GM18951 (cell line): Measurements from ENCODE around the gene DCP2.

Source experiments
- POLR2A ChIP-seq: IDR thresholded peaks from 4 replicates; pipeline ENCODE4 v1.6.1; 2011; ENCODE audit warnings: mild to moderate bottlenecking; ENCODE audit not compliant: insufficient read length, insufficient read depth; ENCODE audit errors: extremely low read depth
- in situ Hi-C: fragments of 300-500 bp; cut with MboI; formaldehyde crosslinking; loops from one replicate; pipeline ENCODE4 v1.12.0; 2022; ENCODE audit warnings: low sequenced_read_pairs, mixed read lengths, inconsistent platforms; ENCODE audit not compliant: unreplicated experiment

The DCP2 gene

DNA sequence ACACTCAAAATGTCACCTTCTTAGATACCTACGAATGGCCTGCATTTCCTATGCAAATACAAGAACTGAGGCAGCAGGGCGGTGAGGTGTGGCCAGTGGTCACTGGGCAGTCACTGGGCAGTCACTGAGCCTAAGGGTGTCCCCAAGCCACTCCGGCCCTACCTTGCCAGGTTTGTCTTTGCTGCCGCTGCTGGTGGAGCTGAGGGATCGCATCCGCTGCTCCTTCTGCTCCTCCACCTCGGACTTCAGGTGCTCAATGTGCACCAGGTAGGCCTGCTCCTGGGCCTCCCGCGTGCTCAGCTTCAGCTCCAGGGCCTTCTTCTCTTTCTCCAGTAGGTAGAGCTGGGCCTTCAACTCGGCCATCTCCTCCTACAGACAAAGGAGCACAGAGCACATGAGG, 72.3 kb downstream of the DCP2 start:
- in situ Hi-C loops: no loop called here
- no peak for TF ChIP-seq POLR2A

DNA sequence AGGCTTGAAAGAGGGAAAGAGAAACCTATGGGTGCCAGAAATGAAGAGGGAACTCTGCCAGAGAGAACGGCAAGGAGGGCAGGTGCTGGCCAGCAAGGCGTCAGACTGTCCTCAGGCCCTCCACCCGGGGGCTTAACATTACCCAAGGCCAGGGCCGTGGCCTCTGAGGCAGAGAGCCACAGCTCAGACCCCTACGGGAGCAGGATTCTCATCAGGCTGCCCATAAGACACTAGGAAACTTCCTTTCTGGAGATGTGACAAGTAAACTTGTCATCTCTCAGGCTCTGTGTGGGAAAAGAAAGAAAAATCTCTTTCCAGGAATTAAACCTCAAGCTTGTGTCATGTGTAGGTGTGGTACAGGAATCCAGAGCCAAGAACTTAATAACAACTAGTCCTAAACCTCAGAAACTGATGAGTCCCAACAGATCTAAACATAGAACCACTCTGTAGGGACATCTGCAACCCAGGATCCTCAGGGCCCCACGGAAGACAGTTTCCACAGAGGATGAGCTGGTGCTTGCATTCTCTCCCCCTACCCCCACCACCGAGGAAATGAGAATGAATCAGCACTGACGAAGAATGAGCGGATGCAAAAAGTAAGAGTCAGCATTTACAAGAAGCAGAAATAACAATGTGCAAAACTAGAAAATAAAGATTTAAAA, 74.3 kb downstream of the DCP2 start:
- in situ Hi-C loops: no loop called here
- no peak for TF ChIP-seq POLR2A

DNA sequence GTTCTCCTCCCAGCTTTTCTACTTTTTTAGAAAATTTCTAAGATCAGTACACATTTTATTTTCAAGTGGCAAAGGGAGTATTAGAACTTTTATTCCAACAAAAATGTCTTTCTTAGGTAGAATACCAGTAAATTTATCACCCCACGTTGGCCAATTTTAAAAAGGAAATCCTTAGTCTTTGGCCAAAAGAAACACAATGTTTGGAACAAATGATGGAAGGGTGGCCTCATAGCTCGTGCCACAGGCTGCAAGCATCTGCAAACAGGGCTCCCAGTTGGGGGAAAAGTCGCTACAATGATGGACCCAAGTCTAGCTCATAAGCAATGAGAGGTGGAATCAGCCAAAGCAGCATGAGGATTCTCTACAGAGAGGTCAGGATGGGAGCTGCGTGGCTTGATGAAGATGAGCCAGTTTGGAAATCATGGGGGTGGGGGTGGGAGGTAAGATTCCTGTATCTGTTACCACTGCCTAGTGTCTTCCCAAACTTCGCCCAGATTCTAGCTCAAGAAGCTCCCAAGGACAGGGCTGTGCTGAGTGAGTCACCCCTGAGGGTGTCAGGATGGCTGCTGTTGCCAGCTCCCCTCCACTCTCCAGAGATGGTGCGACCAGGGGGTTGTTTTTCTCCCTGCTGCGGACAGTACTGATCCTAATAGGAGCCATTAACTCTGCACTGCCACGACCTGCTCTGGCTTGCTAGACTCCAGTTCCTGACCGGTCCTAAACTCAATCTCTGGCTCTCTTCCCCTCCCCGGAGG, 75.6 kb downstream of the DCP2 start:
- no peak for TF ChIP-seq POLR2A
- in situ Hi-C loops: no loop called here

DNA sequence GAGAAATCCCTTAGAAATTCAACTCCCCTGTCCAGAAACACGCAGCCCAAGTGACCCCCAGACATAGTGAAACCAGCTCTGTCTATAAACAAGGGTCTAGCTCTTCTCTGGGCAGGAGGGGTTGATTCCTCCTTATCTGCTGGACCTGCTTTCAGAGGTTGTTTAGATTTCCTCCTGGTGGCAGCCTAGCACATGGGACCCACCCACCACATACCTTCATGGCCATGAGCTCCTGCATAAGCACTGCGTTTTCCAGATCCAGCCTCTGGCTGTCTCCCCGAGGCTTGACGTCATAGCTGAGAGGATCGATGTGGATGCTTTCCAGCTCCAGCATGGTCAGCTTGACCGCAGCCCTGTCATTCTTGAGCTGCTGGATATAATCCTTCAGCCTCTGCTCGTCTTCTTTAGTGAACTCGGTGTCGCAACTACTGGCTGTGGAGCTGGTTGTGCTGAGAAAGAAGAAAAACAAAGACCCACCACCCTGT, 77.0 kb downstream of the DCP2 start:
- in situ Hi-C loops: no loop called here
- no peak for TF ChIP-seq POLR2A

DNA sequence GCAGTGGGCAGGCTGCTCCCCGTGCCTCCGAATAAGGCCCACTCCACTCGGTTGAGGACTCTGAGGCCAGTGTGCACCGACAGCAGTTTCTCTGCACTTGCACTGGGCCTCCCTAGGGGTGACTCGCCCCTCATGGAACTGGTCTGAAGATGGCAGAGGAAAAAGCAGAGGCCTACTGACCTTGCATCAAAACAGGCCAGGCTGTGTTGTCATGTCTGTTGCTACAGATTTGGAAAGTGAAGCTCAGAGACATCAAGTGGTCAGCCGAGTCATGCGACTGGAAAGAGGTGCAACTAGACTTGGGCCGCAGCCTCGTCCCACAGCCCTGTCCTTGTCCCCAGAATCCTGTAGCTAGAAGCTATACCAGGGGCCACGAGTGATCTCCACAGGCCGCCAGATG, 78.3 kb downstream of the DCP2 start:
- no peak for TF ChIP-seq POLR2A
- in situ Hi-C loops: no loop called here

DNA sequence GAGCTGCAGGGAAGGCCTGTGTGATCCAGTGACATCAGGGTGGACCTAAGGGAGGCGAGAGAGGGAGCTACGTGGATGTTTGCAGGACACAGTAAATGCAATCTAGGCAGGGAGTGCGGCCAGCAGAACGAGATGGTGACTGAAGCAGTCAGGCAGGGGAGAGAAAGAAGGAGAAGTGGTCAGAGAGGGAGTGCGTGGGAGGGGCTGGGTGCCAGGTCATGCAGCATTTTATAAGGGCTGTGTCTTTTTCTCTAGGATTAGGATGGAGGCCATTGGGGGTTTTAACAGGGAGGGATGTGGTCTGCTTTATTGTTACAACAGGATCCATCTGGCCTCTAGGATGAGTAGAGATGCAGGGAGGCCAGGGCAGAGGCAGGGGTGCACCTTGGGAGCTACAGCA, 80.4 kb downstream of the DCP2 start:
- in situ Hi-C loops: no loop called here

DNA sequence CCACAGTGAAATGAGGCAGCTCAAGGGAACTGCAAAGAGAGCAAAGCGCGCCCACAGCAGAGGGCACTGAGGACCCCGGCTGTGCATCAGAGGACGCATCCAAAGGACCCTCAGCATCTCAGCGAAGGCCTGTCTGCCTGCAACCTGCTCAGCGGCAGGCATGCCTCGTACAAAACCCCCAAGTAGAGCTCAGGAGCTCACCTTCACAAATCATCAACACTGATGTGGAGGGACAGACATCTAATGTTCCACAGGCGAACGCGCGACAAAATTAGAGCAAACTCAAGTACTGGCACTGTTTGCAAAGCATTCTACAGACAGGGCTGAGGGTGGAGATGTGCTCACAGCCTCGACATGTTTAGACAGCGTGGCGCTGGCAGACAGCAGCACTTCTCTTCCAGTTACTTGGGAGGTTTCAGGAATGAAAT, 81.0 kb downstream of the DCP2 start:
- TF ChIP-seq POLR2A: no peak
- in situ Hi-C loops: no loop called here

More for the DNA sequence above, 80.4 kb downstream of the DCP2 start:
- no peak for TF ChIP-seq POLR2A

DNA sequence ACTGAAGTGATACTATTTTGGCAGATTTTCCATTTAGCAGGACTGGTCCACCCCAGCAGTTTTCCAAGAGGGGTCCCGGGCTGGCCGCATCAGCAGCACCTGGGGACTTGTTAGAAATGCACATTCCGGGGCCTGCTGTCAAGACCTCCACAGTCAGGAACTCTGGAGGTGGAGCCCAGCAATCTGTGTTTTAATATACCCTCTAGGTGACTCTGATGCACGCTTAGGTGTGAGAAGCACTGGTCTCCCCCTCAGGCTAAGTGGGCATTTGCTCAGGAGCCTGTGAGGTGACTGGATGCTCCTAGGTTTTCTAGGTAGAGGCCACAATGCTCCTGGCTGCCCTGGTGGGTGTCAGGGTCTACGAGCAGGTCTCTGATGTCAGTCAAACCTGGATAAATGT, 81.7 kb downstream of the DCP2 start:
- in situ Hi-C loops: no loop called here
- no peak for TF ChIP-seq POLR2A

DNA sequence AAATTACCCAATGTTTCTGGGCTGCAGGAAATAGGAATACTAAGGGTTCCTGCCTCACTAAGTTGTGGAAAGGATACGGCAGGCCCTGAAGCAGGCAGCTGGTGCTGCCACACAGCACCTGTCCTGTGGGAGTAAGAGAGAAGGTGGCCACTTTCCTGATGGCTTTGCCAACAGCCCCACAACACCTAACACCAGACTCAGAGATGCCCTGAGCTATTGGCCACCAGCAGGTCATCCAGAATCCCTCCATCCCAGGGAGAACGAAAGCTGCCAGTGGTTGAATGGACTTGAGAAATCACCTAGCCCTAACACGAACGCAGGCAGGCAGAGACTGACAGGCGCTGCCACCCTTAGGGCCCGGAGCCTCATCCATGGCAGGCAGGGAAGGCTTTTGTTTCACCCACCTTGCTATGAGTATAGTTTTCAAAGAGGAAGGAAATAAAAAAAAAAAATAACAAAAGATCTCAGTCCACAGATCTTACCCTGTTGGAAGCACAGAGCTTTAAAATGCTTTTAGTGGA, 82.2 kb downstream of the DCP2 start:
- in situ Hi-C loops: no loop called here
- no peak for TF ChIP-seq POLR2A

DNA sequence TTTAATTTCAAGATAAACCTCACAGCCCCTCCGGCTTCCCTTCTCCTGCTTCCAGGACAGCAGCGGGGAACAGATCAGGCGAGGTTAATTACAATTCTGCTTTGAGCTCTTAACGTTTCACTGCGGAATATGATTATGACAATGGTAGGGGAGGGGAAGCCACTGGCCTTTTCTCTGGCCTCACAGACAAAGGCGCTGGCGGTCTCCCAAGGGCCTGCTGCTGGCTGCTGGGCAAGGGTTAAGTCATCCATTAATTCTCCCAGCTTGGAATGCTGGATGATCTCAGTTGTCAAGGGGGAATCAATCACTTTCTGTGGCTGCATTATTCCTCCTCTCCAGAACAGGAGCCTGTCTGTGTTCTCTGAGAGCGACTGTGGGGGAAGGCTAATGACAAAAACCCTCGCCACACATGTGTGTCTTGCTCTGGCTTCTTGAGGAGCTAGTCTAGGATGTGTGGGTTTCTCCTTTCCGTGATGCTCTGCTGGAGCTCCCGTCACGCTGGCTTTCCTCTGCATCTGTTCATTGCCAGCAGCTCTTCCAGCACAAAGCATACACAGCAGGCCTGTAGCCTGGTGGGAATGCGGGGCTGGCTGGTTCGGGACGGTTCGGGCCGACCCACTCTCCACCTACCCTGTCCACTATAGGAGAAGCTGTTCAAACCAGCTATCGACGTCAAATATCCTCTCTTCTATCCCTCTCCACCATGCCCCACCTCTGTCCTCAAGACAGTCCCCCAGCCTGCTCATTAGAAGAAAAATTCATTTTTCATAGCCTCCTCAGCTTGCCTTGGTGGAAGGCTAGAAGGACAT, 82.8 kb downstream of the DCP2 start:
- in situ Hi-C loops: no loop called here
- no peak for TF ChIP-seq POLR2A

DNA sequence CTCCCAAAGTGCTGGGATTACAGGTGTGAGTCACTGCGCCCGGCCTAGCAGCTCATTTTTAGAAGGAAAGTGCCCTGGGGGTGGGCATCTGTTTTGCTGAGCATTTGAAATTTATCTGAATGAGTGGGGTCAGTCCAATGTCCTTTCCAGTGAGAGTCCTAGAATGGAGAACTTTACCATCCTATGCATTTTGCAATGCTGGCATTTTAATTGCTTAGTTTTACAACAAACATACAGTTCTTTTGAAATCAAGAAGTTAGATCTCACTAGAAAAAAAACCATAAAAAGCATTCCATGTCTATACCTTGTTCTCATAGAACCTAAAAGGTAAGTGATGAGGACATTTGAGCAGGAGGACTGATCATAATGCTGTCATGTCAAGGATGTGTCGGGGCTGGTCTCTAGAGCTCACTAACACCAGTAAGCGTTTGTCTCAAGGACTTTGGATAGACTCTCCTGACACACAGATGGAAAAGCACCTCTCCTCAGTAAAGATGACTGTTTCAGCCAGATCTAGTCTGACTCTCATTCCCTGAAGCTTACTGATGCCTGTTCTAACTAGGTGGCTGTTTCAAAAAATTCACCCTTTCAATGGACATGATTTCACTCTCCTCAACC, 83.9 kb downstream of the DCP2 start:
- no peak for TF ChIP-seq POLR2A

DNA sequence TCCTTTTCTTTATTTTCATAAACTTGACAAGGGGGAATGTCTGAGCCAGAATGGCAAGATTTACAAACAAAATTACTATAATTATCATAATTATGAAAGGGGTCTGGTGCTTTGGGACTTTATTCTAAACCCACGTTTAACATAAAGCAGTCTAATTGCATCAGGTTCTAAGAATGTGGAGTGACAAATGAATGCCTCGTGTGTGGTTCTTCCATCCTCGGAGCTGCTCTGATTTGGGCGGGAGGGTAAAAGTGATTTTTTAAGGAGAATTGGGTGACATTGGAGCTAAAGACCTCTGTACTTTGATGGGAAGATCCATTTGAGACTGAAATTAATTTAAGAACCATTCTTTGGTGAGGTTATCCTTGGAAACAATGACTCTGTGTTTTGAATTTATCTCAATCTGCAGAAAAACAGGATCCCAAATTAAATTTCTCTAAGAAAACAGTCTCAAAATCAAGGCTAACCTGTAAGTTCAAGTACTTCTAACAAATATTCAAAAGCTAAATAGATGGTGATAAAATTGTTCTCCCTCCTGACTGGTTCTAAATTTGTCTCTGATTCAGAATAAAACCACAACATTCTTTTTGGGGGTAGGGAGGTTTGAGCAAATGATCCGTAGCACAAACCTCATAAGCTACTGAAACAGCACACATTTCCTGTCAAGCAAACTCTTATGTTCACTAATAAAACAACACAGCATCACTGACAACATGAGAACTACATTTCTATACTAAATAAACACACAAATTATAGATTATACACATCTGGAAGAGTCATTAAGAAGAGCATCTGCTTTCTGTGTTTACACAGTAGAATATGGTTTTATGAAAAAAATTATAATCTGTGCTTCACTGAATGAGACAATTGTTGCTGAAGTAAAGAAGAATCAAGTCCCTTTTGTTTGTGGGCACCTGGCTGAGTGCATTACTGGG, 85.5 kb downstream of the DCP2 start:
- in situ Hi-C loops: no loop called here
- no peak for TF ChIP-seq POLR2A

More for the DNA sequence above, 83.9 kb downstream of the DCP2 start:
- in situ Hi-C loops: no loop called here

DNA sequence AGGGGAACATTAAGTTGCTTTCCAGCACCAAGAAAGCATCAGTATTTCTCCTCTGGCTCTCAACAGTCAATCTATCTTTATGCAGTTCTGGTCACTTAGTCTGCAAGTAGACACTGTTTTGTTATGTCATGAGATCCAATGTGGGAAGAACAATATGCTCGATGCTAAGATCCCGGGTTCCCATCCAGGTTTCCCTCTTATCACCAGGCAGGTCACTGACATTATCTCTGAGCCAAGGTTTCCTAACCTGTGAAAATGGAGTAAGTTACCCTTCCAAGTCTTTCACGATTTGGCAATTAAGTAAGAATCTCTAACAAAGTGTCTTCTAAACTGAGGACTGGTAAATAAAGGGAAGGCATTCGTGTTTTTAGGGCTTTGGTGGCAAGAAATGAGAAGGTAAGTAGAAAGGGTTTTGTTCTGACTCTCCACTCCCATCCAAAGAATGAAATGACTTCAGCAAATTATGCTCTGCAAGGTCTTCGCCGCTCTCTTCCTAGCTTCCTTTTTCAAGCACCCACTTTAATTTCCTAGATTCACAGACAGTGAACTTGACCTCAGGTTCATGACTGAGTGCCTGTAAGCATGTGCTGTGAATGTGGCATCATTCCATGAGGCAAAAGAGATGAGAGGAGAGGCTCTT, 86.4 kb downstream of the DCP2 start:
- no peak for TF ChIP-seq POLR2A
- in situ Hi-C loops: no loop called here
